ENCODE measurements around the gene PLGRKT. TPM values are rescaled to one million over a fixed set of nuclear protein-coding genes. Genes with fewer than 3 reads are reported as not detected.
"Not testable (repeated sequence)": the region's sequence is repeated elsewhere in the genome, so short reads cannot be mapped to it uniquely, and the experiment has no call there.

PLGRKT gene
- total RNA-seq, 4 donors from 2014 or later, result 8.3 to 43.6 (median 33.2) TPM

DNA sequence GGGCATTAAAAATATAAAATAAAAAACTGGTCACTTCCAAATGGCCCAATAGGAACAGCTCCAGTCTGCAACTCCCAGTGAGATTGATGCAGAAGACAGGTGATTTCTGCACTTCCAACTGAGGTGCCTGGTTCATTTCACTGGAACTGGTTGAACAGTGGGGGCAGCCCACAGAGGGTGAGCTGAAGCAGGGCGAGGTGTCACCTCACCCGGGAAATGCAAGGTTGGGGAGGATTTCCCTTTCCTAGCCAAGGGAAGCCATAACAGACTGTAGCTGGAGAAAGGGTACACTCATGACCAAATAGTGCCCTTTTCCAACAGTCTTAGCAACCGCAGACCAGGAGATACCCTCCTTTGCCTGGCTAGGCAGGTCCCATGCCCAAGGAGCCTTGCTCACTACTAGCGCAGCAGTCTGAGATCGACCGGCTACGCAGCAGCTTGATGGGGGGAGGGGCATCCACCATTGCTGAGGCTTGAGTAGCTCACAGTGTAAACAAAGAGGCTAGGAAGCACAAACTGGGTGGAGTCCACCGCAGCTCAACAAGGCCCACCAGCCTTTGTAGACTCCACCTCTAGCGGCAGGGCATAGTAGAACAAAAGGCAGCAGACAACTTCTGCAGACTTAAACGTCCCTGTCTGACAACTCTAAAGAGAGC is 110.7 kb downstream of the PLGRKT start:
- peak in 2 of 3 donors; percentile 33 to 55 for DNase-seq

GRCh38 chr9:5326187-5326586 is 111.5 kb downstream of the PLGRKT start:
- Histone ChIP-seq H3K9me3 (no peaks in the 10 kb centered on the region), H3K36me3 (no peaks in the 10 kb centered on the region), H3K27me3 (no peaks in the 10 kb centered on the region), H3K4me1 (no peaks in the 10 kb centered on the region), H3K27ac (no peak overlapping the region), H3K4me3 (no peak overlapping the region)
- no peak for DNase-seq
- TF ChIP-seq CTCF (IDR thresholded peaks at IDR 0.05), result no peak
- no peak for TF ChIP-seq POLR2A (IDR thresholded peaks at IDR 0.05)

More for the DNA sequence above, 110.7 kb downstream of the PLGRKT start:
- TF ChIP-seq CTCF (IDR thresholded peaks at IDR 0.05), result no peak
- TF ChIP-seq POLR2A (IDR thresholded peaks at IDR 0.05), result no peak
- Histone ChIP-seq H3K27me3 (no peaks in the 10 kb centered on the region), H3K27ac (no peak overlapping the region), H3K9me3 (no peaks in the 10 kb centered on the region), H3K4me3 (no peak overlapping the region), H3K4me1 (no peaks in the 10 kb centered on the region), H3K36me3 (no peaks in the 10 kb centered on the region)

GRCh38 chr9:5321601-5322000 is 116.1 kb downstream of the PLGRKT start:
- H3K27me3 ChIP-seq, H3K27ac ChIP-seq: not testable (repeated sequence)

DNA sequence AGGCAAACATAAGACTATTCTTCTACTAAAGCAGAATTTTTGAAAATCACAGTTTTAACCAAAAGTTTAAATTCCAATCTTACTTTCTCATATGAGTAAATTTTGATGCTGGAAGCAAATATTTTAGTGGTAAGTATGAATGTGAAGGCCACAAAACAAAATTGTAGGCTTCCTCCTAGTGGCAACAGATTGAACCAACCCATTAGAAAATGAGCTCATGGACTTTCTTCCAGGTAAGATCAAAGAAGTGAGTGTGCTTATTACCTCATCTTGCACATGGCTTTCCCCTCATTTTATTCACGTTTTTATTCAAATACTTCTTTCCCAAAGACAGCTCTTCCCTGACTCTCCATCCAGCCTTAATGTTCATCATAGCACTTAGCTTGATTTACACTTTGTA is 116.7 kb downstream of the PLGRKT start:
- no peak for TF ChIP-seq POLR2A (IDR thresholded peaks at IDR 0.05)
- peak in 1 of 6 experiments; percentile 7 for TF ChIP-seq CTCF (IDR thresholded peaks at IDR 0.05)
- no peaks in the 10 kb centered on the region for H3K4me1 ChIP-seq
- H3K9me3 ChIP-seq, result no peaks in the 10 kb centered on the region
- no peak overlapping the region for H3K27ac ChIP-seq
- H3K36me3 ChIP-seq, result no peaks in the 10 kb centered on the region
- no peak for DNase-seq
- H3K27me3 ChIP-seq, result no peaks in the 10 kb centered on the region
- H3K4me3 ChIP-seq, result no peak overlapping the region

More at GRCh38 chr9:5321601-5322000, 116.1 kb downstream of the PLGRKT start:
- not testable (repeated sequence) for DNase-seq, H3K4me3 ChIP-seq, H3K9me3 ChIP-seq, H3K4me1 ChIP-seq, H3K36me3 ChIP-seq

- H3K36me3 ChIP-seq, H3K4me3 ChIP-seq, H3K27me3 ChIP-seq, H3K27ac ChIP-seq, H3K9me3 ChIP-seq, H3K4me1 ChIP-seq, DNase-seq: not testable (repeated sequence)
Measured at GRCh38 chr9:5316406-5316805, 121.3 kb downstream of the PLGRKT start.

- H3K4me3 ChIP-seq, result no peak overlapping the region
- H3K27me3 ChIP-seq, result no peaks in the 10 kb centered on the region
- no peaks in the 10 kb centered on the region for H3K4me1 ChIP-seq
- peaks cover 0 to 9% (median 0%) of the 10 kb centered on the region in 4 donors for H3K9me3 ChIP-seq
- H3K27ac ChIP-seq, result no peak overlapping the region
- TF ChIP-seq CTCF (IDR thresholded peaks at IDR 0.05) (no peak), POLR2A (IDR thresholded peaks at IDR 0.05) (no peak)
- no peaks in the 10 kb centered on the region for H3K36me3 ChIP-seq
- no peak for DNase-seq
Measured at GRCh38 chr9:5315187-5315923, 122.4 kb downstream of the PLGRKT start.
